WERI-Rb-1 (cell line): ENCODE results near the gene CYP3A5.
A peak's percentile ranks its signal among the peaks of the same experiment; 100 is the strongest.

Source experiments
- DNase-seq: peaks from one replicate; pipeline ENCODE4 v3.0.0-alpha.2; 2020
- H3K27ac ChIP-seq: fragments of 250-450 bp; sonication (Bioruptor Pico); 2 replicates; pipeline ENCODE4 v1.5.1; 2020; ENCODE audit warnings: mild to moderate bottlenecking, moderate library complexity
- H3K27me3 ChIP-seq: fragments of 250-450 bp; sonication (Bioruptor Pico); 2 replicates; pipeline ENCODE4 v1.5.1; 2021; ENCODE audit warnings: mild to moderate bottlenecking, low read depth, moderate library complexity; ENCODE audit not compliant: insufficient read depth, severe bottlenecking
- H3K36me3 ChIP-seq: fragments of 250-450 bp; sonication (Bioruptor Pico); 2 replicates; pipeline ENCODE4 v1.5.1; 2020; ENCODE audit warnings: mild to moderate bottlenecking, moderate library complexity
- H3K4me3 ChIP-seq: 2 replicates; pipeline ENCODE4 v1.5.1; 2011; ENCODE audit warnings: low read depth, mild to moderate bottlenecking, control low read depth, low read length
- H3K9me3 ChIP-seq: fragments of 250-450 bp; sonication (Bioruptor Pico); 2 replicates; pipeline ENCODE4 v1.5.1; 2021; ENCODE audit warnings: mild to moderate bottlenecking, moderate library complexity; ENCODE audit not compliant: severe bottlenecking
- TF ChIP-seq, protein P1 (sequence below): IDR thresholded peaks from 2 replicates; pipeline ENCODE4 v1.5.1; 2011; ENCODE audit warnings: low read depth, mild to moderate bottlenecking, control low read depth, inconsistent platforms, low read length

Gene CYP3A5

GRCh38 chr7:99685129-99685758 lies 5.4 kb upstream of the CYP3A5 start:
- peaks cover 14% of the 10 kb centered on the region for H3K9me3 ChIP-seq
- TF ChIP-seq, protein P1, sequence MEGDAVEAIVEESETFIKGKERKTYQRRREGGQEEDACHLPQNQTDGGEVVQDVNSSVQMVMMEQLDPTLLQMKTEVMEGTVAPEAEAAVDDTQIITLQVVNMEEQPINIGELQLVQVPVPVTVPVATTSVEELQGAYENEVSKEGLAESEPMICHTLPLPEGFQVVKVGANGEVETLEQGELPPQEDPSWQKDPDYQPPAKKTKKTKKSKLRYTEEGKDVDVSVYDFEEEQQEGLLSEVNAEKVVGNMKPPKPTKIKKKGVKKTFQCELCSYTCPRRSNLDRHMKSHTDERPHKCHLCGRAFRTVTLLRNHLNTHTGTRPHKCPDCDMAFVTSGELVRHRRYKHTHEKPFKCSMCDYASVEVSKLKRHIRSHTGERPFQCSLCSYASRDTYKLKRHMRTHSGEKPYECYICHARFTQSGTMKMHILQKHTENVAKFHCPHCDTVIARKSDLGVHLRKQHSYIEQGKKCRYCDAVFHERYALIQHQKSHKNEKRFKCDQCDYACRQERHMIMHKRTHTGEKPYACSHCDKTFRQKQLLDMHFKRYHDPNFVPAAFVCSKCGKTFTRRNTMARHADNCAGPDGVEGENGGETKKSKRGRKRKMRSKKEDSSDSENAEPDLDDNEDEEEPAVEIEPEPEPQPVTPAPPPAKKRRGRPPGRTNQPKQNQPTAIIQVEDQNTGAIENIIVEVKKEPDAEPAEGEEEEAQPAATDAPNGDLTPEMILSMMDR = no peak
- H3K27ac ChIP-seq = no peak overlapping the region
- no peak for DNase-seq
- no peaks in the 10 kb centered on the region for H3K27me3 ChIP-seq
- no peak overlapping the region for H3K4me3 ChIP-seq
- no peaks in the 10 kb centered on the region for H3K36me3 ChIP-seq

DNA sequence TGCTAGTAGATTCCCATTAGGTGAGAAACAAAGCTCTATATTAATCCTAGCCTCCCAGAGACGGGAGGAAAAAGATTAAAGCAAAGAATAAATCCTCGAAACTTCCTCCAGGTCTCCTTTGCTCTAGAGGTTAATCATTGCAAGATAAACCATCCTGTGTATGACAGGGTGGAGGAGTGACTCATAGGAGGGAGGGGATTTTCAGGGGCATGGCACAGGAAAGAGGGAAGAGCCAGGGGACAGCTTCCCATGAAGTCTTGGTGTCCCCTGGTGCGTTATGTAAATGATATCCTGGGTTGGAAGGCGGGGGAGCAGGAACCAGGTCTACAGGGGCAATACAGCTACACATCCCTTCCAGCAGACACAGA lies 780 bp downstream of the CYP3A5 start:
- TF ChIP-seq, protein P1 = no peak
- H3K36me3 ChIP-seq = no peaks in the 10 kb centered on the region
- peaks cover 4% of the 10 kb centered on the region for H3K9me3 ChIP-seq
- H3K27ac ChIP-seq = no peak overlapping the region
- DNase-seq = peak; percentile 20
- no peaks in the 10 kb centered on the region for H3K27me3 ChIP-seq
- no peak overlapping the region for H3K4me3 ChIP-seq

DNA sequence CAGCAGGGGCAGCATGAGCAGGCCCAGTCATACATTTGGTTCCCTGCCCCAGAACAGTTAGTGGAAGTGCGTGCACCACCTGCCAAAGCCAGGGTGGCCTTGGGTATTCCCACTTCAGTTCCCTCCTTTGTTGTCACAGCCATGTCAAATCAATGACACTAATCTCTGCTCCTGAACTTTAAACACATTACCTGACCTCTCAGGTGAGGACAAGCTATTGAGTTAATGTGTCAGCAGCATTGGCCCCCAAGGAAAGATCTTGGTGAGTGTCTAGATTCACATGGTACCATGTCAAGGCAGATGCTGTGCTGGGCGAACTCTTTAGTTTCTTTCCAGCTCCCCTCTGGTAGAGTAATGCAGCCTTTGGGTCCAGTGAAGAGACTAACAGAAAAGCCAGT lies 2.1 kb downstream of the CYP3A5 start:
- H3K36me3 ChIP-seq = no peaks in the 10 kb centered on the region
- DNase-seq = no peak
- no peak overlapping the region for H3K4me3 ChIP-seq
- TF ChIP-seq, protein P1 = no peak
- peaks cover 4% of the 10 kb centered on the region for H3K9me3 ChIP-seq
- no peaks in the 10 kb centered on the region for H3K27me3 ChIP-seq
- no peak overlapping the region for H3K27ac ChIP-seq

- DNase-seq = no peak
- TF ChIP-seq, protein P1 = no peak
- Histone ChIP-seq H3K36me3 (no peaks in the 10 kb centered on the region), H3K4me3 (no peak overlapping the region), H3K27ac (no peak overlapping the region), H3K9me3 (peaks cover 3% of the 10 kb centered on the region), H3K27me3 (no peaks in the 10 kb centered on the region)
Measured at GRCh38 chr7:99677013-99677647, 2.7 kb downstream of the CYP3A5 start.

- TF ChIP-seq, protein P1 = no peak
- Histone ChIP-seq H3K27ac (no peak overlapping the region), H3K4me3 (no peak overlapping the region), H3K27me3 (no peaks in the 10 kb centered on the region), H3K36me3 (no peaks in the 10 kb centered on the region), H3K9me3 (no peaks in the 10 kb centered on the region)
- DNase-seq = no peak
Measured at GRCh38 chr7:99674995-99675742, 4.6 kb downstream of the CYP3A5 start.
